ENCODE data around the gene SH3GL3. TPM values are rescaled to one million over a fixed set of nuclear protein-coding genes. Genes with fewer than 3 reads are reported as not detected.

SH3GL3 gene
- total and polyA plus RNA-seq, 7 donors: 0.04 to 0.99 (median 0.63) TPM; not detected in 3

GRCh38 chr15:83472797-83473196 lies 25.7 kb downstream of the SH3GL3 start:
- Histone ChIP-seq H3K36me3 (no peaks in the 10 kb centered on the region), H3K4me3 (no peak overlapping the region), H3K9me3 (peaks cover 0 to 3% (median 0%) of the 10 kb centered on the region in 4 donors), H3K27me3 (no peaks in the 10 kb centered on the region), H3K4me1 (no peaks in the 10 kb centered on the region), H3K27ac (no peak overlapping the region)
- 82 to 90% methylated on average over 4 of the region's 4 CpGs for WGBS, 2 donors
- TF ChIP-seq POLR2A (IDR thresholded peaks at IDR 0.05): no peak
- no peak for TF ChIP-seq CTCF (IDR thresholded peaks at IDR 0.05)
- TF ChIP-seq POLR2AphosphoS5 (IDR thresholded peaks at IDR 0.05): no peak
- TF ChIP-seq EP300 (IDR thresholded peaks at IDR 0.05): no peak
- intact Hi-C loops (cut with DNase I): no loop called here
- DNase-seq: no peak

GRCh38 chr15:83474578-83474977 lies 27.4 kb downstream of the SH3GL3 start:
- no peak overlapping the region for H3K4me3 ChIP-seq
- no peaks in the 10 kb centered on the region for H3K27me3 ChIP-seq
- TF ChIP-seq EP300 (IDR thresholded peaks at IDR 0.05): no peak
- TF ChIP-seq POLR2AphosphoS5 (IDR thresholded peaks at IDR 0.05): no peak
- TF ChIP-seq POLR2A (IDR thresholded peaks at IDR 0.05): no peak
- no peak for TF ChIP-seq CTCF (IDR thresholded peaks at IDR 0.05)
- WGBS, 2 donors: 76 to 81% methylated on average over 4 of the region's 4 CpGs
- intact Hi-C loops (cut with DNase I): no loop called here
- DNase-seq: no peak
- H3K27ac ChIP-seq: no peak overlapping the region
- peaks cover 0 to 3% (median 0%) of the 10 kb centered on the region in 4 donors for H3K9me3 ChIP-seq
- no peaks in the 10 kb centered on the region for H3K4me1 ChIP-seq
- H3K36me3 ChIP-seq: no peaks in the 10 kb centered on the region

DNA sequence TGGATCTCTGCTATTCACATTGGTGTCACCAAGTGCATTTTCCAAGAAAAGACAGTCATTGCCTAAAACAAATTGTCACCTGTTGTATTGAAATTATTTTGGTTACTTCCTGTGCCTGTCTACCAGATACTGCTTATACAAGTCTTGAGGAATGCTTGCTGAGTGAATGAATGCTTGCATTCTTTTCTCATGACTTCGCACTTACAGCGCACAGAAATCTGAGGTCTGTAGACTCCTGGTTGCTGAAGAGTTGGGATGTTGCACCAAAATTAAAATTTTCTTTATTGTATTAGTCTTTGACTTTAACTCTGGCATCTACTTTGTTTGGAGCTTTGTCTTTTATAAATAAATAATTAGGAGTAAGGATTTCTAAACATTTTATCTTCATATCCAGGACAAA lies 28.4 kb downstream of the SH3GL3 start:
- H3K27ac ChIP-seq: no peak overlapping the region
- no peak for TF ChIP-seq POLR2A (IDR thresholded peaks at IDR 0.05)
- no peak for TF ChIP-seq CTCF (IDR thresholded peaks at IDR 0.05)
- TF ChIP-seq EP300 (IDR thresholded peaks at IDR 0.05): no peak
- TF ChIP-seq POLR2AphosphoS5 (IDR thresholded peaks at IDR 0.05): no peak
- intact Hi-C loops (cut with DNase I): no loop called here
- 85 to 91% methylated on average over 2 of the region's 2 CpGs for WGBS, 2 donors
- no peak for DNase-seq
- no peaks in the 10 kb centered on the region for H3K27me3 ChIP-seq
- H3K4me3 ChIP-seq: no peak overlapping the region
- no peaks in the 10 kb centered on the region for H3K36me3 ChIP-seq
- H3K9me3 ChIP-seq: peaks cover 0 to 3% (median 0%) of the 10 kb centered on the region in 4 donors
- no peaks in the 10 kb centered on the region for H3K4me1 ChIP-seq

DNA sequence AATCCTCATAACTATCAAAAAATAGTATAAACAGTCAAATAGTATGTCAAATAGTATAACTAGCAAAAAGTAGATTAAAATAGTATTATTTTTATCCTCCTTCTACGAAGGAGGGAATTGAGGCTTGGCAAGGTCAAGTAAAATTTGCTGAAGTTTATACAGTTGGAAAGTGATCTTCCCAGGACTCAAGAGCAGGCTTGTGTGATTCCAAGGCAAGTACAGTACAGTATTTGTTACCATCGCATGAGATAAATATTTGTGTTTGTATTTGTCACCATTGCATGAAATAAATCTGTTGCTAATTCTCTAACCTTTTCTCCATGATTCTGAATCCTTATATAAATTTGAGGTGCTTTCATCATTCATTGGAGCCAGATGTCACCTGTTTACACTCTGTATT lies 28.9 kb downstream of the SH3GL3 start:
- H3K9me3 ChIP-seq: peaks cover 0 to 3% (median 0%) of the 10 kb centered on the region in 4 donors
- H3K27me3 ChIP-seq: no peaks in the 10 kb centered on the region
- H3K4me1 ChIP-seq: no peaks in the 10 kb centered on the region
- H3K36me3 ChIP-seq: no peaks in the 10 kb centered on the region
- no peak overlapping the region for H3K4me3 ChIP-seq
- DNase-seq: no peak
- TF ChIP-seq CTCF (IDR thresholded peaks at IDR 0.05) (no peak), POLR2A (IDR thresholded peaks at IDR 0.05) (no peak), EP300 (IDR thresholded peaks at IDR 0.05) (no peak), POLR2AphosphoS5 (IDR thresholded peaks at IDR 0.05) (no peak)
- intact Hi-C loops (cut with DNase I): no loop called here
- WGBS, 2 donors: 77 to 85% methylated on average over 2 of the region's 2 CpGs
- no peak overlapping the region for H3K27ac ChIP-seq

- H3K4me1 ChIP-seq: no peaks in the 10 kb centered on the region
- no peaks in the 10 kb centered on the region for H3K27me3 ChIP-seq
- no peak overlapping the region for H3K27ac ChIP-seq
- DNase-seq: no peak
- TF ChIP-seq POLR2A (IDR thresholded peaks at IDR 0.05) (no peak), POLR2AphosphoS5 (IDR thresholded peaks at IDR 0.05) (no peak), CTCF (IDR thresholded peaks at IDR 0.05) (no peak), EP300 (IDR thresholded peaks at IDR 0.05) (no peak)
- H3K9me3 ChIP-seq: no peaks in the 10 kb centered on the region
- H3K36me3 ChIP-seq: no peaks in the 10 kb centered on the region
- WGBS, 2 donors: 86 to 94% methylated on average over 2 of the region's 2 CpGs
- no peak overlapping the region for H3K4me3 ChIP-seq
- intact Hi-C loops (cut with DNase I): no loop called here
Observed at GRCh38 chr15:83476708-83477107, 29.6 kb downstream of the SH3GL3 start.
